GM08714 (cell line): ENCODE measurements around the gene RAB11FIP4.

ENCODE experiments used
- H3K4me3 ChIP-seq: fragments of 200-500 bp; sonication (Bioruptor generic); 2 replicates; pipeline ENCODE4 v1.5.1; 2014; ENCODE audit warnings: mild to moderate bottlenecking, low read length, inconsistent platforms
- ZNF274 ChIP-seq: IDR thresholded peaks from 2 replicates; pipeline ENCODE4 v1.6.1; 2012; ENCODE audit warnings: mild to moderate bottlenecking, low read depth, low read length

RAB11FIP4 gene

DNA sequence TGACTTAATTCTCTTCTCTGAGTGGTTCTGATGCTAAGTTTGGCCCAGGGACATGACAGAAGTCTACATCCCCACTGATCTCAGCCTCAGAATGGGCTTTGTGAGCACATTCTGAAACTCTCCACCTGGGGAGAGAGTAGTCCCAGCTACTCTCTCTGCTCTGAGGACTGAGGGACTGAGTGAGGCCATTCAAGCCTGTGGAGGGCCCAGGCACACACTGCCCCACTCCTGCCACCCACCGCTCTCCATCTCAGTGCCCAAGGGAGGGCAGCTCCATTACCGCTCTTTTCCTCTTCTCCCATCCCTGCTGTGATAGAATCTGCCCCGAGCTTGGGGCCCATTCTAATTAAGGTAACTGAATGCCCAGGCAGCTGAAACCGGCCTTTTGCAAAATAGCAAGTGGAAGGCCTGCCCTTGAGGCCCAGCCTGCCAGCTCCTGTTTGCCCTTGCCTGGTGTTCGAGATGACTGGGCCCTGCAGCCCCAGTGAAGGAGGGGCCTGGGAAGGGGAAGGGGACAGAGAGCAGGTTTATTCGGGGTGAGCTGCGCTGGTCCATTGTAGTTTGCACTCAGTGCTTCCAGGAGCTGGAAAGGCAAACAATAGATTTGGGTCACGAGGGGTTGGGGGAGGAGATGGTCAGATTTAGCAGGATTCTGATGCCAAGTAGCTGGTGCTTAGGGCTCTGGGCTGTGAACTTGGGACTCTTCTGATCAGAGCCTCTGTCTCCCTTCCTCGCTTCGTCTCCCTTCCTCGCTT lies 76.2 kb downstream of the RAB11FIP4 start:
- no peak for TF ChIP-seq ZNF274

DNA sequence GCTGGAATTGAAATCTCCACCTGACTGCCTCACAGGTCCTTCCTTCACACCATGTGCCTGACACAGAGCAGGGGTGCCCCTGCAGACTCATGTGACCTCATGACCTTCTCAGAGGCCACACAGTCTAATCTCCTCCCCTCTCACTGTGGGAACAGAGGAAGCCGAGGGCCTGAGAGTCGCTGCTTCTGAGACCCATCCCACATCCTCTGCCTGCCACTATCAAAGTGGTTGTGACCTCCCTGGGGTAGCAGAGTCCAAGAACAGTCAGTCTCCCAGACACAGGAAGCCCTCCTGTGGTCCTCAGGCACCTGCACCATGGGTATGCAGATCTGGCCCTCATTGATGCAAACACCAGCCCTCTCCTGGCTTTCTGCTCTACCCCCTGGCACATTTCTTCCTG lies 78.5 kb downstream of the RAB11FIP4 start:
- TF ChIP-seq ZNF274: no peak
- no peak overlapping the region for H3K4me3 ChIP-seq

More for the DNA sequence above, 76.2 kb downstream of the RAB11FIP4 start:
- no peak overlapping the region for H3K4me3 ChIP-seq

DNA sequence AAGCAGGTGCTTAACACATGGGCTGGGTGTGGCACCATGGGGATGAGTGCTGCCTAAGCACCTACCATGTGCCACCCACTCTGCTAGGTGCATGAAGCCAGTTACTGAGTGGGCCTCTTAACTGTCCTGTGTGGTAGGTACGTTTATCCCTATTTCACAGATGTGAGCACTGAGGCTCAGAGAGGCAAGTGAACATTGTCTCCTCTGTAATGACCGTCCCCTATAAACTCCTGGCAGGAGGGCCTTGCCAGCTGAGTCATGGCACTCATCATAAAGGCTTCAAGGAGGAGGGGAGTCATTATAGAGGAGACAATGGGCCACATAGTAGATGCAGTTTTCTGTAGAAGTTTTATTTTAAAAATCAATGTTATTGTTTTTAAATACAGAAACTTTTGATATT lies 79.1 kb downstream of the RAB11FIP4 start:
- no peak overlapping the region for H3K4me3 ChIP-seq
- no peak for TF ChIP-seq ZNF274

DNA sequence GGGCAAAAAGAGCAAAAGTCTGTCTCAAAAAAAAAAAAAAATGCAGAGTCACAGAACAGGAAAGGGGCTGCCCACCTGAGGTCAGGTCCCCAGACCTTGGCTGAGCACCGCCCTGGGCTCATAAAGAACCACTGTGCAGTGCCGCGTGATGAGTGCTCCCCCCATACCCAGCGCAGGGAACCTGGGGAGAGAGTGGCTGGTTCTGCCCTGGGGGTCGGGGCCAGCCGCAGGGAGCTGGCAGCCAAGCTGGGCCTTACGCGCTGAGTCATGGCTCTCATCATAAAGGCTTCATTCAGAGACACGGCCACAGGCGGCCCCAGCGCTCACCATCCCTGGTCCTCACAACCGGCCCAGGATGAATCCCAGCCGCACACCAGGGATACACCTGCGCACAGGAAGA lies 80.7 kb downstream of the RAB11FIP4 start:
- TF ChIP-seq ZNF274: no peak

DNA sequence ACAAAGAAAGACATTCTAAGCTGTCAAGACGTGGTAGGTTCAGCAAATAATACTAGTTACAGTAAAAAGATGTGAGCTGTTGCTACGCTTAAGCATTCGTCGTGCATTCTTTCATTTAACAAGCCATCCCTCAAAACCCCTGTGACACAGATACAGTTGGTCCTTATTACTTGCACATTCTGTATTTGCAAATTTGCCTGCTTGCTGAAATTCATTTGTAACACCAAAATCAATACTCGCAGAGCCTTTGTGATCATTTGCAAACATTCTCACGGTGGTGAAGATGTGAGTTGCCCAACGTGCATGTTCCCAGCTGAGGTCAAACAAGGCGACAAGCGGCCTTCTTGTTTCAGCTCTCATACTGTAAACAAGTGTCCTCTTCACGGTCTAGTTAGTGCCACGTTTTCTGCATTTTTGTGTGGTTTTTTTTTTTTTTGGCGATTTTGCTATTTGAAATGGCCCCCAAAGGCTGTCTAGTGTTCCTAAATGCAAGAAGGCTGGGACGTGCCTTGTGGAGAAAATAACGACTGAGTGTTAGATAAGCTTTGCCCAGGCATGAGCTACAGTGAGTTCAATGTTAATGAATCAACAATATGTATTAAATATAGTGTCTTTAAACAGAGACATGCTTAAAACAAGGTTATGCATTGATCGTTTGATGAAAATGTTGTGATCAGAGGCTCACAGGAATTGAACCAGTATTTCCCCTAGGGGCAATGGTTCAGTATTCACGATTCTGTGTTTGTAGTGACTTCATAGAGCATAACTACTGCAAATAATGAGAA lies 84.1 kb downstream of the RAB11FIP4 start:
- no peak for TF ChIP-seq ZNF274
- H3K4me3 ChIP-seq: no peak overlapping the region

More for the DNA sequence above, 80.7 kb downstream of the RAB11FIP4 start:
- no peak overlapping the region for H3K4me3 ChIP-seq

DNA sequence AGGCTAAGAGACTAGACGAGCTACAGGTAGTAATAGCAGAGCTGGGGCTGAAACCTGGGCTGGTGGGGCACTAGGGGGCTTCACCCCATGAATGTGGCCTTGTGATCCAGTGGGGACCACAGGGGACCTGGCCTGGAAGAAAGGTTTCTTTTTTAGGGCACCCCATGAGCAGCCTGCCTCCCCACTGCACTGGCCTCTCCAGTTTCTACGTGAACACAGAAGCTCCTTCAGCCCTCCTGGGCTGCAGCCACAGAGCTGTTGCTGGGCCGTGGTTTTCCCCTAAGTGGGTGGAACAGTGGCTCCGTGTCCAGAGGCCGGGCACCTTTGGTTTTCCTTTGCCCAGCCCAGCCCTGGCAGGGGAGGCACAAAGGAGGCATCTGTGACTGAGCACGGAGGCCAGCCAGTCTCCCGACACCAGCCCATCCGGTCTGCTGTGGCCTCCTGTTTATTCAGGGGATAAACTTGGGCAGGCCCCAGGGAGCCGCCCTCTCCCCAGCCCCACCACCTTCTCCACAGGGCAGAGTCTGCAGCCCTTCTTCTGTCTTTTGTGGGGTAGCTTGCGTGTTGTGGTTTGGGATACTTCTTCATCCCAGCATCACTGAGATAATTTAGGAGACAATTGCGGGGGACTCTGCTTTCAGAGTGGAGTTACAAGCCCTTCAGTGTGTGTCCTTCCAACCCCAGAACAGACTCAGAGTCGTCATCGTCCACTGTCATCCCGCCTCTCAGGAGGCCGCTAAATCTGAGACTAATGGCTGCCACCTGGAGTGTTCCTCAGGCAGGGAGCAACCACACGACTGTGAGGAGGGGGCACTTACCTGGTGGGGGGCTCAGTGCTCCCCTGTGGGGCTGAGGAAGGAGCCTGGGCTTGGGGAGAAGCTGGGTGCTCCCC lies 85.3 kb downstream of the RAB11FIP4 start:
- no peak for TF ChIP-seq ZNF274
- no peak overlapping the region for H3K4me3 ChIP-seq

DNA sequence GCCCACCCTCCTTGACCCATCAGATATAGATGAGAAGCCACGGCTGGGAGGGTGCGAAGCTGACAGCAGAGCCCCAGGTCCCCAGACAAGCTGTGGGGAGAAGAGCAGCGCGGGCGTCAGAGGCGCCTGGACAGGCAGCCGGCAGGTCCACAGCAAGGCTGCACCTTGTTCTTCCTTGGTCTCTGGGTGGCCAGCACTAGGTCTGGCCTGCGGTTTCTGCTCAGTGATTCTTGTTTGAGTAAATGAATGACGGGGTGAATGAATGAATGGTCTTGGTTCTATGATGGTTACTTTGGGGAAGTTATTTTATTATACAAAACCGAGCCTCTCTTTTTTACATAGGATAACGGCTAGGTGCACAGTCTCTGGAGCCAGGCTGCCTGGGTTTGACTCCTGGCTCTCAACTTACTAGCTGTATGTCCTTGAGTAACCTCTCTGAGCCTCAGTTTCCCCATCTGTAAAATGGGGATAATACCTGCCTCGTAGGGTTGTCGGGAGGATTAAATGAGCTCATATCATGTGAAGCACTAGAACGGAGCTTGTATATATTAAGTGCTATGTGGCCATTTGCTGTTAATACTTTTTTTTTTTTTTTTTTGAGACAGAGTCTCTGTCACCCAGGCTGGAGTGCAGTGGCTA lies 86.1 kb downstream of the RAB11FIP4 start:
- H3K4me3 ChIP-seq: no peak overlapping the region
- no peak for TF ChIP-seq ZNF274

DNA sequence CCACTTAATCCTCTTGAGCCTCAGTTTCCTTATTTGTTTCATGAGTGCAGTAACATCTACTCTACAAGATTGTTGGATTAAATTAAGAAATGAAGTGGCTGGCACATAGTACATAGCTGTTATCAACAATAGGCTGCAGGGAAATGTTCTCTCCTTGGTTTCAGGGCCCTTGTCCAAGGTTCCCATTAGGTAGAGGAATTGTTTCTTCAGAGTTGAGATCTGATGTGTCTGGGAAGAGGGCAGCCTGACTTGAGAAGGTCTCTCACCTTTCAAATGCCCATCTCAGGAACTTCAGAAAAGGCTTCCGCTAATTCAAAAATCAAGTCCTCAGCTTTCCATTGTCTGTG lies 87.6 kb downstream of the RAB11FIP4 start:
- no peak overlapping the region for H3K4me3 ChIP-seq
- no peak for TF ChIP-seq ZNF274

DNA sequence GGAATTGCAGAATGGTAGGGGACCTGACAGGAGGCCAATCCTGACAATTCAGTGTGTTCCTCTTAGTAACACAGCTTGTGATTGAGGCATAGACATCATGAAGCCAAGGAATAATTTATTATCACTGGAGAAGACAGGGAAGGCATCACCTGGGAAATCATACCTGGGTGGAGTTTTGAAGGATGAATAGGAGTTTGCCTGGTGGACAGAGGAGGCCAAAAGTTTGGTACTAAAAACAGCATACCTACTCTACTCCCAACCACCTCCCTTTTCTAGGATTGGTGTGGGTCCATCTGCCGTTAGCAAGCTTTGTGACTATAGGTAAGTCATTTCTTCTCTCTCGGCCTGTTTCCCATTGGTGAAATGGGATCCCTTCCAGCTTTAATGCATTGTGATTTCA lies 88.0 kb downstream of the RAB11FIP4 start:
- TF ChIP-seq ZNF274: no peak
- H3K4me3 ChIP-seq: no peak overlapping the region

DNA sequence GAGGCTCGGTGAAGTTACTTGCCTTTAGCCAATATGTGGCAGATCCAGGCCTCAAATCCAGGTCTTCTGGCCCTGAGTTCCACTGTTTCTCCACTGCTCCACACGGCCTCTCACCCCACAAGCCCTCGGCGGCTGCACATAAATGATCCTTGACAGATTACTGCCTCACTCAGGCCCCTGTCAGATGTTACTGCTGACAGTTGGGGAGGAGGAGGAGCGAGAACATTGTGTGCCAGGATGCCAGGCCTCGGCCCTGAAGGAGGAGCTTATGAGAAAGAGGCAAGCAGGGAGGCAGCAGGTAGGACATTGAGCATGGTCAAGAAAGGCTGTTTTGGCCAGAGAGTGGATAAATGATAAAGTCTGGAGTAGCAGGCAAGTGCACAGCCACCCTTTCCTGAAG lies 88.6 kb downstream of the RAB11FIP4 start:
- no peak for TF ChIP-seq ZNF274
- H3K4me3 ChIP-seq: no peak overlapping the region

DNA sequence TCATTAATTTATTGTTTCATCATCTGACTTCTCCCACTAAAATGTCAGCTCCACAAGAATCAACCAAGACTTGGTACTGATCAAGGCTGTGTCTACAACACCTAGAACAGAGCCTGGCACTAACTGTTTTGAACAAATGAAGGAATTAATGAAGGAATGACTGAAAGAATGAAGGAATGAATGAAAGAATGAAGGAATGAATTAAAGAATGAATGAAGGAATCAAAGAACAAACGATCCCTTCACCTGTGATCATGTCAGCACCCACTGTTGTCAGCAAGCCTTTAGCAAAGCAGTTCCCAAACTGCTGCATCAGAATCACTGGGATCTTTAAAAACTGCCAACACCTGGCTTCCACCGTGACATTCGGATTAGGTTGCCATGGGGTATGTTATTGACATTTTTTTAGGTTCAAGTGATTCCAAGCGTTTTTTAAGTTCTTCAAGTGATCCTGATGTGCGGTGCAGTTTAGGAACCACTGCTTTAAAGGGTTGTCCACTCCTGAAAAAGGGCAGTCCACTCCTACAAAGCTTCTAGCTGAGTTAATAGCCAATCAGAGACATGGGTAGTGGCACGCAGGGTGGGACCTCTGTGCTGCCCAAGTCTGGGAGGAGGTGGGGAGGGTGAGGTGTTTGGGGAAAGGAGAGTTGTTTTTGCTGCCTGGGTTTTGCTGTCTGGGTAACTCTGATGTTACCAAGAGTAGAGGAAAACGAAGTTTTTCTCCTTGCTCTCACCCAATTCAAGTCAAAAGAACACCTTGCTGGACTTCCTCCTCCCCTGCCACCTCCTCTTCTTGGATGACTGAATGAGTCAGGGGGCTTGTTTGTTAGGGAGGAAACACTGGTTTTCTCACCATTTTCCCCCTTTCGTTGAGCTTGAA lies 89.7 kb downstream of the RAB11FIP4 start:
- no peak overlapping the region for H3K4me3 ChIP-seq
- no peak for TF ChIP-seq ZNF274

DNA sequence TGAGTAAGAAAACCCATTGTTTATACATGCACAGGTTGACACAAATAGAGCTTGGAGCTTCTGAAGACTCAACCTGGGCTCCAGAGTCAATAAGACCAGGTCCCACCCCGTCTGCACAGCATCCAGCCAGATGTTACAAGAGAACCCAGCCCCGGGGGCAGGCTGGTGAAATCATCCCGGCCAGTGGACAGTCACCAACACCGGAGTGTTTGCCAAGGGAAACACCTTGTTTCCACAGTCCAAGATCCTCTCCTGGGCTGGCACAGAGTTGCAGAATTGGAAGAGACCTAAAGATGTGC lies 90.3 kb downstream of the RAB11FIP4 start:
- H3K4me3 ChIP-seq: no peak overlapping the region
- TF ChIP-seq ZNF274: no peak

DNA sequence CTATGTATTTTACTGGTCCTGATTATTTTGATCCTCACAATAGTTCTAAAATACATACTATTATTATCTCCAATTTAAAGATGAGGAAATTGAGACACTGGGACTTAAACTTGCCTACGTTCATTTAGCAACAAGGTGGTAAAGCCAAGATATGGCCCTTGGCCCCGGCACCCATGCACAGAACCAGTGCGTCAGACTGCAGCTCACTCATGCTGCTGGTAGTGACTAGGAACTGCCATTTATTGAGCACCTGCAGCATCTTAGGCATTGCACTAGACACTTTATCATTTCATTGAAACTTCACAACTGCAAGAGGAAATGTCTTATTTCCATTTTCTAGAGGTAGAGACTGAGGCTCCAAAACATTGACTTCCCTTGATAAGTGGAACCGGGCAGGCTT lies 93.3 kb downstream of the RAB11FIP4 start:
- no peak for TF ChIP-seq ZNF274
- H3K4me3 ChIP-seq: no peak overlapping the region
